IPS-18a (cell line): ENCODE data around the gene KLHDC4.
"Not testable (repeated sequence)": the region's sequence is repeated elsewhere in the genome, so short reads cannot be mapped to it uniquely, and the experiment has no call there.

ENCODE experiments used
- H3K27ac ChIP-seq: one replicate; pipeline ENCODE4 v1.5.1; 2013; ENCODE audit warnings: low read length
- H3K27me3 ChIP-seq: one replicate; pipeline ENCODE4 v1.6.1; 2013; ENCODE audit warnings: mild to moderate bottlenecking, low read length; ENCODE audit not compliant: control insufficient read depth, insufficient read depth
- H3K36me3 ChIP-seq: one replicate; pipeline ENCODE4 v1.6.1; 2013; ENCODE audit warnings: low read depth, low read length; ENCODE audit not compliant: control insufficient read depth
- H3K4me1 ChIP-seq: one replicate; pipeline ENCODE4 v1.6.1; 2013; ENCODE audit warnings: low read depth, low read length; ENCODE audit not compliant: control insufficient read depth
- H3K4me3 ChIP-seq: one replicate; pipeline ENCODE4 v1.5.1; 2013; ENCODE audit warnings: low read length
- H3K9ac ChIP-seq: one replicate; pipeline ENCODE4 v1.6.1; 2013; ENCODE audit warnings: mild to moderate bottlenecking, low read length, moderate library complexity
- H3K9me3 ChIP-seq: one replicate; pipeline ENCODE4 v1.6.1; 2013; ENCODE audit warnings: low read depth, low read length; ENCODE audit not compliant: control insufficient read depth

The KLHDC4 gene

GRCh38 chr16:87765776-87766484, at the start of gene KLHDC4:
Gene KLHDC4 (minus strand): TSS chr16:87765986. CDS start chr16:87765890, 96 bp downstream.
- H3K27ac ChIP-seq = peak within 1 kb of the TSS; percentile 59
- no peaks in the 10 kb centered on the region for H3K9me3 ChIP-seq
- peak within 1 kb of the TSS; percentile 86 for H3K4me3 ChIP-seq
- peak within 1 kb of the TSS; percentile 84 for H3K9ac ChIP-seq
- H3K4me1 ChIP-seq = no peaks in the 10 kb centered on the region
- no peaks in the 10 kb centered on the region for H3K27me3 ChIP-seq
- H3K36me3 ChIP-seq = peaks cover 23% of the 10 kb centered on the region

- no peak overlapping the region for H3K9ac ChIP-seq
- no peaks in the 10 kb centered on the region for H3K4me1 ChIP-seq
- H3K4me3 ChIP-seq = no peak overlapping the region
- H3K9me3 ChIP-seq = peaks cover 3% of the 10 kb centered on the region
- no peak overlapping the region for H3K27ac ChIP-seq
- H3K36me3 ChIP-seq = no peaks in the 10 kb centered on the region
- no peaks in the 10 kb centered on the region for H3K27me3 ChIP-seq
These were observed 49.8 kb upstream of the KLHDC4 start for GRCh38 chr16:87815567-87815966.

- Histone ChIP-seq H3K4me1 (no peaks in the 10 kb centered on the region), H3K36me3 (no peaks in the 10 kb centered on the region), H3K9me3 (no peaks in the 10 kb centered on the region), H3K9ac (no peak overlapping the region), H3K27me3 (no peaks in the 10 kb centered on the region), H3K27ac (no peak overlapping the region), H3K4me3 (no peak overlapping the region)
These were observed 46.4 kb upstream of the KLHDC4 start for GRCh38 chr16:87812200-87812656.

GRCh38 chr16:87811454-87811853, 45.7 kb upstream of the KLHDC4 start:
- H3K9me3 ChIP-seq, H3K27me3 ChIP-seq, H3K4me1 ChIP-seq, H3K4me3 ChIP-seq, H3K9ac ChIP-seq, H3K27ac ChIP-seq, H3K36me3 ChIP-seq: not testable (repeated sequence)

- Histone ChIP-seq H3K36me3 (no peaks in the 10 kb centered on the region), H3K27me3 (no peaks in the 10 kb centered on the region), H3K4me3 (no peak overlapping the region), H3K9ac (no peak overlapping the region), H3K9me3 (no peaks in the 10 kb centered on the region), H3K4me1 (no peaks in the 10 kb centered on the region), H3K27ac (no peak overlapping the region)
These were observed 43.5 kb upstream of the KLHDC4 start for GRCh38 chr16:87809150-87809902.

- H3K4me3 ChIP-seq = no peak overlapping the region
- H3K27ac ChIP-seq = no peak overlapping the region
- no peaks in the 10 kb centered on the region for H3K36me3 ChIP-seq
- no peaks in the 10 kb centered on the region for H3K4me1 ChIP-seq
- H3K9me3 ChIP-seq = no peaks in the 10 kb centered on the region
- H3K27me3 ChIP-seq = no peaks in the 10 kb centered on the region
- H3K9ac ChIP-seq = no peak overlapping the region
These were observed 42.3 kb upstream of the KLHDC4 start for GRCh38 chr16:87808108-87808507.

GRCh38 chr16:87806641-87807546, 41.1 kb upstream of the KLHDC4 start:
- Histone ChIP-seq H3K36me3 (no peaks in the 10 kb centered on the region), H3K27ac (no peak overlapping the region), H3K4me3 (no peak overlapping the region), H3K27me3 (no peaks in the 10 kb centered on the region), H3K9ac (no peak overlapping the region), H3K4me1 (no peaks in the 10 kb centered on the region), H3K9me3 (no peaks in the 10 kb centered on the region)

- Histone ChIP-seq H3K27me3 (no peaks in the 10 kb centered on the region), H3K9me3 (no peaks in the 10 kb centered on the region), H3K4me3 (no peak overlapping the region), H3K36me3 (no peaks in the 10 kb centered on the region), H3K4me1 (no peaks in the 10 kb centered on the region), H3K27ac (no peak overlapping the region), H3K9ac (no peak overlapping the region)
These were observed 40.5 kb upstream of the KLHDC4 start for GRCh38 chr16:87806261-87806640.

- Histone ChIP-seq H3K36me3 (no peaks in the 10 kb centered on the region), H3K4me1 (no peaks in the 10 kb centered on the region), H3K27me3 (no peaks in the 10 kb centered on the region), H3K4me3 (no peak overlapping the region), H3K9ac (no peak overlapping the region), H3K9me3 (no peaks in the 10 kb centered on the region), H3K27ac (no peak overlapping the region)
These were observed 37.6 kb upstream of the KLHDC4 start for GRCh38 chr16:87803385-87803784.

- Histone ChIP-seq H3K27ac (no peak overlapping the region), H3K9ac (no peak overlapping the region), H3K27me3 (no peaks in the 10 kb centered on the region)
These were observed 36.9 kb upstream of the KLHDC4 start for GRCh38 chr16:87802670-87803069.

GRCh38 chr16:87801679-87802259, 36.0 kb upstream of the KLHDC4 start:
- no peak overlapping the region for H3K4me3 ChIP-seq
- H3K36me3 ChIP-seq = no peaks in the 10 kb centered on the region
- no peaks in the 10 kb centered on the region for H3K4me1 ChIP-seq
- H3K9me3 ChIP-seq = no peaks in the 10 kb centered on the region
- H3K9ac ChIP-seq = no peak overlapping the region
- H3K27me3 ChIP-seq = no peaks in the 10 kb centered on the region
- H3K27ac ChIP-seq = no peak overlapping the region

More at GRCh38 chr16:87802670-87803069, 36.9 kb upstream of the KLHDC4 start:
- Histone ChIP-seq H3K4me3 (no peak overlapping the region), H3K4me1 (no peaks in the 10 kb centered on the region), H3K36me3 (no peaks in the 10 kb centered on the region), H3K9me3 (no peaks in the 10 kb centered on the region)
